Astrocyte of the cerebellum (primary cell): Measurements from ENCODE around the gene NEURL3.
A peak's percentile ranks its signal among the peaks of the same experiment; 100 is the strongest.
"Not testable (repeated sequence)": the region's sequence is repeated elsewhere in the genome, so short reads cannot be mapped to it uniquely, and the experiment has no call there.

ENCODE experiments used
- DNase-seq: peaks from one replicate; pipeline ENCODE4 v3.0.0-alpha.2; 2011; ENCODE audit warnings: low read depth
- H3K4me3 ChIP-seq: 2 replicates; pipeline ENCODE4 v1.5.1; 2011; ENCODE audit warnings: mild to moderate bottlenecking, low read depth, low read length, moderate library complexity
- CTCF ChIP-seq: IDR thresholded peaks from 2 replicates; pipeline ENCODE4 v1.5.1; 2012; ENCODE audit warnings: low read length, low read depth, moderate library complexity, mild to moderate bottlenecking; ENCODE audit errors: missing control alignments
- in situ Hi-C: cut with HindIII; loops from 2 replicates; pipeline ENCODE4 v1.10.0; 2017; ENCODE audit warnings: low sequenced_read_pairs

Gene NEURL3

DNA sequence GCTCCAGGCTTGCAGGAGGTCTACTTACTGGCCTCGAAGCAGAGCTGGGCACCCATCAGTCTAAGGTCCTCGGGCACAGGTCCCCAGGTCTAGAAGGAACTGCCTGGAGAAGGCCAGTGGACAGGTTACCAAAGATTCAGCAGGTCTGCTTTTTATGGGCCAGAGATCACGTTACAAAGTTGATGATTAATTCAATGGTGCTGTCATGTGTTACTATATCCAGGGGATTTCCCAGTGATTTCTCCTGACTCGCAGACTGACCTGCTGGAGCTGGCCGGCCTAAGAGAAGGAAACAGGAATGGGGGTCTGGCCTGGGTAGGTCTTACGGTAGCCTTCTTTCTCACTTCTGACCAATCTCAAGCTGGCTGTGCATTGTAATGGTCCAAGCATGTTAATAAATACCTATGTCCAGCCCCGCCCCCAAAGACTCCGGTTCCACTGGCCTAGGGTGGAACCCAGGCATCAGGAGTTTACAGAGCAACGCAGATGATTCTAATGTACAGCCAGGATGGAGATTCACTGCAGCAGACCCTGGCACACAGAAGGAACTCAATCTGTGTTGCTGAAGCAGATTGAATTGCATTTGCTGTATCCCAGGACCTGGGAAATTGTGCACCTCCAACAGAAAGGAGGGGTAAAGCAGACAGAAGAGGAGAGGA, at the start of gene NEURL3:
Gene NEURL3, minus strand, starts transcription at position 127 of the 659 bp plus-strand sequence. Its CDS starts 71 bp downstream, at position 56.
- in situ Hi-C loops, result no loop called here
- no peak for DNase-seq
- H3K4me3 ChIP-seq, result no peak within 1 kb of the TSS
- TF ChIP-seq CTCF, result no peak

DNA sequence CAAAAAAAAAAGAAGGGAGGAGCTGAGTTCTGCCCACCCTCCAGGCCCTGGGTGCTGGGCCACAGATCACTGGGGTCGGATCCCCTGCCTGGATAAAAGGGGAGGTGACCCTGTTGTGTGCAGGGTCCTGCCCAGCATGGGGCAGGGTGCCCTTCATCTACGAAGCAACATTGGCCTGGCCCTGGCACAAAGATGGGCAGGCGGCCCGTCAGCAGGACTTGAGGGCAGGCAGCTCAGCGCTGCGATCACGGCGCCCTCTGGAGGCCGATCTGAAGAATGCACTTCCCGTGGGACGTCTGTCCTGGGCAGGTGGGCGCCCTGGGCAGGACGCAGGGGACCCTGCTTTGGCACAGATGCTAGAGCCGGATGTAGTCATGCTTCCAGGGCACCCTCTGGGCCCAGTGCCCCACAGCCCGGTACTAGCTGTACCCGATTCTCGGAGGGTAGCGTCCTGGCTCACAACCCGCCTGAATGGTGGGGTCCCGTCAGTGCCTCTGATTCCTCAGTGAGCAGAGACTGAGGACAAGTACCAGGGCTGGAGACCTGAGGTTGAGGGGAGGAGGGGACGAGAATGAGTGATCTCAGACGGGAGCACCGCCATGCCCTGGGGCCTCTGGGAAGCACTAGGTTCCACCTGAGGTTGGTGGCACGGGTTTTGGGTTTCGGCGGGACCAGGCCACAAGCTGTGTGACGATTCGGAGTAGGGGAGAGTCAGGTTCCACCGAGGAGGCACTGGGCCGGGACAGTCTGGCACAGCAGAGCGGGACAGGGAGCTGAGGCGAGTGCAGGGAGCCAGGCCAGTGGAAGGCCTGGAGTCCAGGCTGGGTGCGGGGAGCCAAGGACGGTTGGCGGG, 49.4 kb upstream of the NEURL3 start:
- no peak overlapping the region for H3K4me3 ChIP-seq
- in situ Hi-C loops, result no loop called here
- peak; percentile 90 for TF ChIP-seq CTCF
- no peak for DNase-seq

- H3K4me3 ChIP-seq, DNase-seq, in situ Hi-C loops: not testable (repeated sequence)
Measured at GRCh38 chr2:96553957-96554292, 48.8 kb upstream of the NEURL3 start.

DNA sequence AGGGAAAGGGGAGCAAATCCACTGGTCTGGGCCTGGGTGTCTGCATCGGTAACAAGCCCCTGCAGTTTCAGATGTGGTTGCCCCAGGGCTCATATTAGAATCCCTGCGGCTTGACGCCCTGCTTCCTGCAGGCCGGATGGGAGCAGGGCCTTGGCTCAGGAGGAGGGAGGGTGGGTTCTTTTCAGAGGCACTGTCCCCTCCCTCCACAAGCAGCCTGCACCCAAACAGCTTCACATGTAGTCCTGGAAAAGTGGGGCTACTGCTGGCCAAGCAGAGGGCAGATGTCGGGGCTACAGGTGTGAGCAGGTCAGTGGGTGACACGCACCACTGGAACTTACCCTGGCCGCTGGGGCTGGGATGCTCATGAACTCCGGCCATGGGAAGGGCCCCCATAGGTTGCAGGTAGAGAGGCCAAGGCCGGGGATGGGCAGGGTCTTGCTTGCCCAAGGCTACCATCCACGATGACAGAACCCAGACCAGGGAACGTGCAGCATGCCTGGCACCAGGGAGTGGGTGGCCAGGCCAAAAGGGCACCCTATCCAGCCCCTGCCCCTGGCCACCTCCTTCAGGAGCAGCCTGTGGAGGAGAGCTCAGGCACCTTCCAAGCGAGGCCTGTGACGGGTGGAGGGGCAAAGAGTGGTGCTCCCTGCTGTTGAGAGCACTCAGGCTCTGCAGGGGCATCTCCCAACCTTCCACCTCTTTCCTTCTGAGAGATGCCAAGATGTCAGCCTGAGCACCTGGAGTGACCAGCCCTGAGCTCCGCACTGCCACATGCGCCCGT, 48.2 kb upstream of the NEURL3 start:
- TF ChIP-seq CTCF, result no peak
- DNase-seq, result no peak
- H3K4me3 ChIP-seq, result no peak overlapping the region
- in situ Hi-C loops, result no loop called here

DNA sequence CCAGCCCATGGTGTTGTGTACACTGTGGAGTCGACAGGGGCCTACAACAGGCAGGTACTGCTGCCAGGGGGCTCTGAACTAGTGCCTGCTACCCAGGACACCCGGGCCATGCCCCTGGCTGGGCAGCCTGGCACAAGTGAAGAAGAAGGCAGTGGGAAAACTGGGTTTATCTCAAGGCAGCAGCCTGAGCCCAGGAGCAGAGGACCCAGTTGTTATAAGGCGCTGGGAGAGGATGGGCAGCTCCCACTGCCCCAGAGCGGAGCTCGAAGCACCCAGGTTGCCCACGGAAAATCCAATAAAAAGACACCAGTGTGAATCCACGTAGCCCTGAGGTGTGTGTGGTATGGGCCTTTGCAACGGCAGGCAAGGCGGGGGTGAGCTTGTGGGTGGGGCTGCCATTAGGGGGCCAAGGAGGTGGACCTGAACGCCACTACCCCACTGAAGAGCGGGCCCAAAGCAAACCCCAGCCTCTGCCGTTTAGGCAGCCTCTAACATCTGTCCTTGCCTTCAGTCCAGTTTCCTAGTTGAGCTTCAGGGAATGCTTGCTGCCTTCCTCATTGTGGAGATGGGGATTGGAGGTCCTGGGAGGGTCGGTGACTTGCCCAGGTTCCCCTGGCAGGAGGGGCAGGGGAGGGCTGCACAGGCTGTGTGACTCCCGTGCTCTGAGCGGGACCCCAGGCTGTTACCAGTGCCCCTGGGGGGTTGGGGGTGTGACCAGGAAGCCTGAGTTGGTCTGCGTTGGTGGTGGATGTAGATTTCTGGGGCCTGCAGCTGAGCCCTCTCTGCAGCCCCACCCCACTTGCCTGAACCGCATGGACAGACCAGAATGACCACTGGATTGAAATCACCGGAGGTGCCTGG, 47.4 kb upstream of the NEURL3 start:
- no peak for DNase-seq
- in situ Hi-C loops, result no loop called here
- TF ChIP-seq CTCF, result no peak
- H3K4me3 ChIP-seq, result no peak overlapping the region

DNA sequence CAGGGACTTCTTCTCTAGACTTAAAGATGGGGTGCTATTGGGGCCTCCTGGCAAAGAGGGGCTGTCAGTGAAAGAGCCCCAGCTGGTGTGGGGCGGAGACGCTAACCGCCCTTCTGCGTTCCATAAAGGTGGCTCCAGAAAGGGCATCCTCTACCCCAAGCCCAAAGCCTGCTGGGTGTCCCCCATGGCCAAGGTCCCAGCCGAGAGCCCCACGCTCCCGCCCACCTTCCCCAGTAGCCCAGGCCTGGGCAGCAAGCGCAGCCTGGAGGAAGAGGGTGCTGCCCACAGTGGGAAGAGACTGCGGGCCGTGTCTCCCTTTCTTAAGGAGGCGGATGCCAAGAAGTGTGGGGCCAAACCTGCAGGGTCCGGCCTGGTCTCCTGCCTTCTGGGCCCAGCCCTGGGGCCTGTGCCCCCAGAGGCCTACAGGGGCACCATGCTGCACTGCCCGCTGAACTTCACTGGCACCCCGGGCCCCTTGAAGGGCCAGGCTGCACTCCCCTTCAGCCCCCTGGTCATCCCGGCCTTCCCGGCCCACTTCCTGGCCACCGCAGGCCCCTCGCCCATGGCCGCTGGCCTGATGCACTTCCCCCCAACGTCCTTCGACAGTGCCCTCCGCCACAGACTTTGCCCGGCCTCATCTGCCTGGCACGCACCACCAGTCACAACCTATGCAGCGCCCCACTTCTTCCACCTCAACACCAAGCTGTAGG, 46.6 kb upstream of the NEURL3 start:
- DNase-seq, result no peak
- in situ Hi-C loops, result no loop called here
- no peak overlapping the region for H3K4me3 ChIP-seq
- TF ChIP-seq CTCF, result no peak
